Keratinocyte (primary cell): ENCODE measurements around the gene TRDN. TPM values are rescaled to one million over a fixed set of nuclear protein-coding genes. Genes with fewer than 3 reads are reported as not detected.

Source experiments
- DNase-seq: peaks from one replicate; pipeline ENCODE4 v3.0.0-alpha.2; 2011; ENCODE audit warnings: low read depth, missing footprints, low spot score
- FAIRE-seq: peaks from 2 replicates; lab custom pipeline; 2011; peaks lifted over from hg19 to GRCh38; lab: Jason Lieb, UNC
- H2AFZ ChIP-seq: 2 replicates; pipeline ENCODE4 v1.6.0; 2012; ENCODE audit warnings: low read length, control low read depth, inconsistent platforms; ENCODE audit not compliant: control insufficient read depth
- H3K27ac ChIP-seq: 2 replicates; pipeline ENCODE4 v1.5.1; 2011; ENCODE audit warnings: low read length; ENCODE audit not compliant: control insufficient read depth, insufficient read depth
- H3K27me3 ChIP-seq: 3 replicates; pipeline ENCODE4 v1.6.0; 2011; ENCODE audit warnings: low read length; ENCODE audit not compliant: control insufficient read depth, insufficient read depth; ENCODE audit errors: extremely low read depth
- H3K36me3 ChIP-seq, 2 experiments: 2 replicates in 1 of 2; 3 replicates in 1 of 2; pipeline ENCODE4 v1.5.1; 2011; ENCODE audit warnings: low read length in 2 of 2, mild to moderate bottlenecking in 1 of 2; ENCODE audit not compliant: control insufficient read depth in 2 of 2, insufficient read depth in 2 of 2; ENCODE audit errors: extremely low read depth in 1 of 2
- H3K4me1 ChIP-seq: 3 replicates; pipeline ENCODE4 v1.5.1; 2011; ENCODE audit warnings: low read length; ENCODE audit not compliant: control insufficient read depth, insufficient read depth; ENCODE audit errors: extremely low read depth
- H3K4me2 ChIP-seq: 3 replicates; pipeline ENCODE4 v1.6.0; 2011; ENCODE audit warnings: low read depth, low read length; ENCODE audit not compliant: control insufficient read depth, insufficient read depth; ENCODE audit errors: extremely low read depth
- H3K4me3 ChIP-seq, 3 experiments: fragments of 200-600 bp in 1 of 3; sonication (generic) in 1 of 3; 2 replicates in 2 of 3; 3 replicates in 1 of 3; pipeline ENCODE4 v1.5.1; 2011 to 2016; ENCODE audit warnings: low read length in 3 of 3, mild to moderate bottlenecking in 3 of 3, control low read depth in 2 of 3, inconsistent platforms in 1 of 3, low read depth in 1 of 3, mixed read lengths in 1 of 3, mixed run types in 1 of 3, moderate library complexity in 1 of 3; ENCODE audit not compliant: control insufficient read depth in 2 of 3, insufficient read depth in 2 of 3; ENCODE audit errors: extremely low read depth in 1 of 3
- H3K79me2 ChIP-seq: 2 replicates; pipeline ENCODE4 v1.6.0; 2012; ENCODE audit warnings: low read length; ENCODE audit not compliant: control insufficient read depth, insufficient read depth
- H3K9ac ChIP-seq: 3 replicates; pipeline ENCODE4 v1.6.0; 2011; ENCODE audit warnings: low read length; ENCODE audit not compliant: control insufficient read depth, insufficient read depth; ENCODE audit errors: extremely low read depth
- H3K9me1 ChIP-seq: 3 replicates; pipeline ENCODE4 v1.6.0; 2011; ENCODE audit warnings: low read length; ENCODE audit not compliant: control insufficient read depth, insufficient read depth; ENCODE audit errors: extremely low read depth
- H3K9me3 ChIP-seq: 2 replicates; pipeline ENCODE4 v1.5.1; 2012; ENCODE audit warnings: low read depth, low read length; ENCODE audit not compliant: control insufficient read depth
- H4K20me1 ChIP-seq: 3 replicates; pipeline ENCODE4 v1.6.0; 2011; ENCODE audit warnings: low read length; ENCODE audit not compliant: control insufficient read depth, insufficient read depth; ENCODE audit errors: extremely low read depth
- CTCF ChIP-seq, 3 experiments: IDR thresholded peaks in 1 of 3; conservative IDR thresholded peaks in 1 of 3; optimal IDR thresholded peaks in 1 of 3; 2 replicates in 2 of 3; 3 replicates in 1 of 3; pipeline versions ENCODE3 to v1.5.1; 2011; ENCODE audit warnings: low read length in 3 of 3, mild to moderate bottlenecking in 3 of 3, moderate library complexity in 2 of 3, control low read depth in 1 of 3, inconsistent platforms in 1 of 3; ENCODE audit not compliant: insufficient read depth in 2 of 3; ENCODE audit errors: extremely low read depth in 1 of 3
- EZH2 ChIP-seq: IDR thresholded peaks from one replicate; pipeline ENCODE4 v1.6.1; 2012; ENCODE audit warnings: inconsistent platforms, mild to moderate bottlenecking, low read length, moderate library complexity
- dilution Hi-C: fragments of 300-500 bp; cut with MboI; formaldehyde crosslinking; loops from one replicate; pipeline ENCODE4 v1.7.0; 2020; ENCODE audit warnings: low sequenced_read_pairs; ENCODE audit not compliant: extremely low pct_ligation_motif_present
- polyA plus RNA-seq, 5 experiments: library from polyadenylated mRNA; depleted of rRNA in 3 of 5; stranded (reverse) in 3 of 5; stranded (forward) in 1 of 5; unstranded in 1 of 5; fragments of >200 nt; gene quantifications; 1 replicate in 1 of 5; 2 replicates in 3 of 5; 3 replicates in 1 of 5; pipeline versions ENCODE4 v1.2.1 to v1.2.3, GENCODE V29; 2011 to 2012; ENCODE audit warnings: missing spikeins in 2 of 5, low read depth in 1 of 5, low replicate concordance in 1 of 5

TRDN gene
- polyA plus RNA-seq, 1 donor (not counting 4 experiments of a cell fraction or from before 2014, with no cell fraction given): not detected

- no peaks in the 10 kb centered on the region for H3K9me3 ChIP-seq
- H3K79me2 ChIP-seq: no peaks in the 10 kb centered on the region
- H3K9ac ChIP-seq: no peak overlapping the region
- no peaks in the 10 kb centered on the region for H4K20me1 ChIP-seq
- no peaks in the 10 kb centered on the region for H3K36me3 ChIP-seq
- no peak for DNase-seq
- no peak overlapping the region for H2AFZ ChIP-seq
- no peaks in the 10 kb centered on the region for H3K27me3 ChIP-seq
- no peak overlapping the region for H3K4me2 ChIP-seq
- H3K4me3 ChIP-seq: no peak overlapping the region
- dilution Hi-C loops: no loop called here
- no peak overlapping the region for H3K27ac ChIP-seq
- H3K4me1 ChIP-seq: no peaks in the 10 kb centered on the region
- H3K9me1 ChIP-seq: no peaks in the 10 kb centered on the region
- no peak for TF ChIP-seq CTCF (optimal IDR thresholded peaks at IDR 0.05 in 1 of 3, IDR thresholded peaks at IDR 0.05 in 1 of 3, conservative IDR thresholded peaks at IDR 0.05 in 1 of 3; ENCODE audit: extremely low read depth in 1 of 3, insufficient read depth in 2 of 3, low read length in 3 of 3)
- TF ChIP-seq EZH2: no peak
- no peak for FAIRE-seq
These were observed 188.4 kb downstream of the TRDN start for GRCh38 chr6:123448306-123448884.

DNA sequence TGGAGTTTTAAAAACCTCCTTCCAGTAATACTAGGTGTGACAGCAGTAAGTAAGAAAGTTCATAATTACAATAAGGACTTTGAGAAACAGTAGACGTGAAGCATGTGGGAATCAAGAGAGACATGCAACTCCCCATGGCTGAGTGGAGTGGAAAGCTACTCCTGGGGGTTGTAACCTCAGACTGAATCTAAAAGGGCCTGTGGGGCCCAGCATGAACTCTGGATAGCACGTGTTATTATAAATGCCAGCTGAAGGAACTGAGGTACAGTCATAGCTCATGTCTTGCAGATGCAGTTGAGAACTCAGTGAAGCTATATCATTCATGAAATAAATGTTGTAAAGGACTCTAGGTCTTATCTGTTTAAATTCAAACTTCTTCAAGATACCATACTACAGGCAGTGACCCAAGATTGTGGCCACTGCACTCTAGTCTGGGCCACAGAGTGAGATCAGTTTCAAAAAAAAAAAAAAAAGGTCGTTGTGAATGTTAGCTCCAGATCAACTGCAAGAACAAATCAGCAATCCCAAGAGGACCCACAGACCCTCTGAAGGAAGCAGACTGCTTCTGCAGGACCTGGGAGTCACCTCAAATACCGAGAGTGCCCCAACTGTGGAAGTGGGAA is 189.3 kb downstream of the TRDN start:
- Histone ChIP-seq H3K4me1 (no peaks in the 10 kb centered on the region), H3K27me3 (no peaks in the 10 kb centered on the region), H3K27ac (no peak overlapping the region), H3K9ac (no peak overlapping the region), H3K4me3 (no peak overlapping the region), H3K9me1 (no peaks in the 10 kb centered on the region), H3K36me3 (no peaks in the 10 kb centered on the region), H3K79me2 (no peaks in the 10 kb centered on the region), H2AFZ (no peak overlapping the region), H4K20me1 (no peaks in the 10 kb centered on the region), H3K4me2 (no peak overlapping the region), H3K9me3 (no peaks in the 10 kb centered on the region)
- no peak for TF ChIP-seq EZH2
- TF ChIP-seq CTCF (optimal IDR thresholded peaks at IDR 0.05 in 1 of 3, IDR thresholded peaks at IDR 0.05 in 1 of 3, conservative IDR thresholded peaks at IDR 0.05 in 1 of 3; ENCODE audit: extremely low read depth in 1 of 3, insufficient read depth in 2 of 3, low read length in 3 of 3): no peak
- no peak for DNase-seq
- dilution Hi-C loops: no loop called here
- no peak for FAIRE-seq
